Neuronal stem cell (in vitro differentiated cells): Measurements from ENCODE around the gene PSMG1.

Experiments used
- DNase-seq: peaks from one replicate; pipeline ENCODE4 v3.0.0-alpha.2; 2013; ENCODE audit warnings: low spot score
- H2AFZ ChIP-seq: one replicate; pipeline ENCODE4 v1.6.1; 2013; ENCODE audit warnings: mild to moderate bottlenecking, low read length, inconsistent platforms
- H2AK5ac ChIP-seq: 2 replicates; pipeline ENCODE4 v1.6.1; 2013; ENCODE audit warnings: low read depth, mild to moderate bottlenecking, inconsistent platforms, low read length, moderate library complexity, mixed read lengths
- H2BK120ac ChIP-seq: 2 replicates; pipeline ENCODE4 v1.6.1; 2013; ENCODE audit warnings: low read depth, mild to moderate bottlenecking, inconsistent platforms, low read length, moderate library complexity, mixed read lengths
- H2BK12ac ChIP-seq: one replicate; pipeline ENCODE4 v1.6.1; 2013; ENCODE audit warnings: low read length, inconsistent platforms
- H2BK15ac ChIP-seq: 2 replicates; pipeline ENCODE4 v1.6.1; 2013; ENCODE audit warnings: mild to moderate bottlenecking, low read length, inconsistent platforms, mixed read lengths
- H2BK5ac ChIP-seq: one replicate; pipeline ENCODE4 v1.6.1; 2013; ENCODE audit warnings: inconsistent platforms, mild to moderate bottlenecking, low read length, moderate library complexity
- H3K14ac ChIP-seq: one replicate; pipeline ENCODE4 v1.6.1; 2013; ENCODE audit warnings: low read length, inconsistent platforms
- H3K18ac ChIP-seq: 2 replicates; pipeline ENCODE4 v1.6.1; 2013; ENCODE audit warnings: low read length, inconsistent platforms
- H3K23ac ChIP-seq: 2 replicates; pipeline ENCODE4 v1.6.1; 2013; ENCODE audit warnings: low read depth, mild to moderate bottlenecking, mixed read lengths, low read length, inconsistent platforms; ENCODE audit not compliant: poor library complexity
- H3K27ac ChIP-seq: replicated peaks from 3 replicates; pipeline ENCODE4 v1.5.1; 2013; ENCODE audit warnings: low read length, inconsistent platforms
- H3K27me3 ChIP-seq, 3 experiments: 2 replicates each; pipeline ENCODE4 v1.6.1; 2013; ENCODE audit warnings: low read length in 3 of 3, mild to moderate bottlenecking in 2 of 3, inconsistent platforms in 1 of 3, low read depth in 1 of 3, mixed read lengths in 1 of 3, moderate library complexity in 1 of 3; ENCODE audit not compliant: control insufficient read depth in 3 of 3, insufficient read depth in 3 of 3
- H3K36me3 ChIP-seq, 2 donors: replicated peaks in 1 of 2; 2 replicates each; pipeline ENCODE4 v1.6.1; 2013; ENCODE audit warnings: low read length in 2 of 2; ENCODE audit not compliant: control insufficient read depth in 2 of 2, insufficient read depth in 2 of 2
- H3K4ac ChIP-seq: 2 replicates; pipeline ENCODE4 v1.6.1; 2013; ENCODE audit warnings: inconsistent platforms, mild to moderate bottlenecking, low read length, moderate library complexity
- H3K4me1 ChIP-seq, 2 donors: 1 replicate in 1 of 2; 2 replicates in 1 of 2; pipeline ENCODE4 v1.6.1; 2013; ENCODE audit warnings: low read length in 2 of 2, low read depth in 1 of 2; ENCODE audit not compliant: control insufficient read depth in 2 of 2, insufficient read depth in 1 of 2
- H3K4me2 ChIP-seq: one replicate; pipeline ENCODE4 v1.6.1; 2013; ENCODE audit warnings: mild to moderate bottlenecking, low read length, inconsistent platforms; ENCODE audit not compliant: insufficient read depth, poor library complexity, severe bottlenecking
- H3K4me3 ChIP-seq, 2 donors: 2 replicates each; pipeline ENCODE4 v1.5.1; 2013; ENCODE audit warnings: low read length in 2 of 2, mild to moderate bottlenecking in 2 of 2, inconsistent platforms in 1 of 2, moderate library complexity in 1 of 2
- H3K79me1 ChIP-seq: one replicate; pipeline ENCODE4 v1.6.1; 2013; ENCODE audit warnings: low read depth, mild to moderate bottlenecking, inconsistent platforms, low read length, moderate library complexity
- H3K9ac ChIP-seq: one replicate; pipeline ENCODE4 v1.6.1; 2013; ENCODE audit warnings: mild to moderate bottlenecking, low read depth, low read length, inconsistent platforms; ENCODE audit not compliant: poor library complexity
- H3K9me3 ChIP-seq, 2 donors: replicated peaks in 1 of 2; 2 replicates each; pipeline versions ENCODE3 to v1.6.1; 2013; ENCODE audit warnings: low read length in 2 of 2, mild to moderate bottlenecking in 2 of 2, inconsistent platforms in 1 of 2, low read depth in 1 of 2, mixed read lengths in 1 of 2, moderate library complexity in 1 of 2; ENCODE audit not compliant: control insufficient read depth in 2 of 2, insufficient read depth in 1 of 2
- H4K8ac ChIP-seq: one replicate; pipeline ENCODE4 v1.6.1; 2013; ENCODE audit warnings: low read depth, mild to moderate bottlenecking, inconsistent platforms, low read length, moderate library complexity
- H4K91ac ChIP-seq: one replicate; pipeline ENCODE4 v1.6.1; 2013; ENCODE audit warnings: low read length, low read depth, mild to moderate bottlenecking, inconsistent platforms; ENCODE audit not compliant: poor library complexity
- WGBS, 2 donors: extraction: QIAGEN DNeasy Blood & Tissue Kit; methylation state at CpG; one replicate each; pipeline ENCODE4 v1.1.7; 2013; ENCODE audit warnings: missing lambda C conversion rate in 2 of 2, mixed read lengths in 1 of 2; ENCODE audit not compliant: insufficient read length in 2 of 2, insufficient replicate concordance in 1 of 2; ENCODE audit errors: extremely low coverage in 2 of 2; 5-methylcytosine and 5-hydroxymethylcytosine counted together

PSMG1 gene

GRCh38 chr21:39188521-39189139 is 5.4 kb upstream of the PSMG1 start:
- Histone ChIP-seq H3K4ac (no peak overlapping the region), H3K9me3 (no peaks in the 10 kb centered on the region), H4K91ac (no peak overlapping the region), H2AFZ (no peak overlapping the region), H3K27me3 (no peaks in the 10 kb centered on the region), H3K4me3 (no peak overlapping the region), H2AK5ac (no peak overlapping the region), H2BK15ac (no peak overlapping the region), H2BK120ac (no peak overlapping the region), H3K79me1 (no peaks in the 10 kb centered on the region), H3K36me3 (peaks cover 0 to 31% of the 10 kb centered on the region in 2 donors), H3K18ac (no peak overlapping the region), H3K14ac (no peak overlapping the region), H2BK5ac (no peak overlapping the region), H2BK12ac (no peak overlapping the region), H3K23ac (no peak overlapping the region), H3K4me1 (peaks cover 0 to 4% of the 10 kb centered on the region in 2 donors), H4K8ac (no peak overlapping the region), H3K4me2 (no peak overlapping the region), H3K27ac (no peak overlapping the region), H3K9ac (no peak overlapping the region)
- no CpG with 5 or more reads among the region's 2 CpGs for WGBS, 2 donors
- DNase-seq: no peak

DNA sequence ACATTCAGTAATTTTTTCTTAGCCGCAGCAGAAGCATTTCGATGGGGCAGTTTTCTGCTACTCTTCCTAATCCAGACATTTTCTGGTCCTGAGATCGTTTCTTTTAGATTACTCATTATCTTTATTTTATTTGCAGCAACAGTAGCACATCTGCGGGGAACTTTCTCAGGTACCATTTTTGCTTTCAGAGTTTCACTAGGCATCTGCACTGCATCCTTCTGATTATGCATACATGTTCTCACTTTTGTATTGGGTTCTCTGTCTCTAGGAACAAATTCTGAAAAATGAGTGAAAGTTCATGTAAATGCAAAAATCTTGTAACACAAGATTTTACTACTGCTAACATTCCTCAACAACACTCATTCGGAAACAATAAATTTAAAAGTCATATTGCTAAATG is 3.9 kb upstream of the PSMG1 start:
- Histone ChIP-seq H3K14ac (no peak overlapping the region), H3K4ac (no peak overlapping the region), H2BK120ac (no peak overlapping the region), H3K4me2 (no peak overlapping the region), H2BK5ac (no peak overlapping the region), H3K27ac (no peak overlapping the region), H3K9ac (no peak overlapping the region), H3K4me3 (no peak overlapping the region), H3K18ac (no peak overlapping the region), H4K8ac (no peak overlapping the region), H2BK15ac (no peak overlapping the region), H2BK12ac (no peak overlapping the region), H3K4me1 (peaks cover 1 to 11% of the 10 kb centered on the region in 2 donors), H4K91ac (no peak overlapping the region), H2AK5ac (no peak overlapping the region), H3K23ac (no peak overlapping the region), H3K9me3 (no peaks in the 10 kb centered on the region), H3K79me1 (peaks cover 6% of the 10 kb centered on the region), H3K36me3 (peaks cover 0 to 16% of the 10 kb centered on the region in 2 donors), H3K27me3 (no peaks in the 10 kb centered on the region), H2AFZ (no peak overlapping the region)
- no peak for DNase-seq
- no CpG with 5 or more reads among the region's 5 CpGs for WGBS, 2 donors

- no peak overlapping the region for H2BK5ac ChIP-seq
- H4K8ac ChIP-seq: no peak overlapping the region
- H3K79me1 ChIP-seq: peaks cover 6% of the 10 kb centered on the region
- no peak overlapping the region for H2BK12ac ChIP-seq
- H2BK120ac ChIP-seq: no peak overlapping the region
- no peak overlapping the region for H2AFZ ChIP-seq
- no peak overlapping the region for H3K9ac ChIP-seq
- no peak overlapping the region for H2BK15ac ChIP-seq
- no peak overlapping the region for H3K23ac ChIP-seq
- H3K4me2 ChIP-seq: no peak overlapping the region
- peaks cover 1 to 14% of the 10 kb centered on the region in 2 donors for H3K4me1 ChIP-seq
- no peaks in the 10 kb centered on the region for H3K9me3 ChIP-seq
- no peak overlapping the region for H2AK5ac ChIP-seq
- H3K4ac ChIP-seq: no peak overlapping the region
- H3K14ac ChIP-seq: no peak overlapping the region
- H3K4me3 ChIP-seq: no peak overlapping the region
- no peak overlapping the region for H3K18ac ChIP-seq
- H3K27ac ChIP-seq: no peak overlapping the region
- H3K36me3 ChIP-seq: peaks cover 0 to 11% of the 10 kb centered on the region in 2 donors
- no peaks in the 10 kb centered on the region for H3K27me3 ChIP-seq
- H4K91ac ChIP-seq: no peak overlapping the region
- DNase-seq: no peak
These were observed 3.4 kb upstream of the PSMG1 start for GRCh38 chr21:39186676-39187075.

DNA sequence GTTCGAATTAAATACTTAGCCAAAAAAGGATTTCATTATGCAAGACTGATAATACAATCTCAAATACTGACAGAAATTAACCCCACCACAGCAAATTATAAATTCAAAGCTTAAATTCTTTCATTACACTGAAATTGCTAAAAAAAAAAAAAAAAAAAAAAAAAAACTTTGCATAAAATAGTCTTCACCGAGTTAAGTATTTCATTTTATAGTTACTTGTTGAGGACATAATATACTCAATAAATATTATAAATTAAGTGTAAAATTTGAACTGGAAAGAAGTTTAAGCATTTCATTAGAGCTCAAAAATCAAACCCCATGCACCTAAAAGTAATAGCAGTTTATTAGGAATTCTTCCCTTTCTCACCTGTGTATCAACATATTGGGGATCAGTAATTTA is 1.9 kb upstream of the PSMG1 start:
- Histone ChIP-seq H2AFZ (no peak overlapping the region), H2BK5ac (no peak overlapping the region), H2BK12ac (no peak overlapping the region), H3K14ac (no peak overlapping the region), H3K36me3 (peaks cover 0 to 13% of the 10 kb centered on the region in 2 donors), H2BK120ac (no peak overlapping the region), H3K23ac (no peak overlapping the region), H4K91ac (no peak overlapping the region), H3K27ac (no peak overlapping the region), H3K79me1 (peaks cover 6% of the 10 kb centered on the region), H3K4ac (no peak overlapping the region), H3K4me2 (no peak overlapping the region), H3K9ac (no peak overlapping the region), H2BK15ac (no peak overlapping the region), H3K9me3 (no peaks in the 10 kb centered on the region), H3K18ac (no peak overlapping the region), H3K4me3 (no peak overlapping the region), H4K8ac (no peak overlapping the region), H3K27me3 (no peaks in the 10 kb centered on the region), H3K4me1 (peaks cover 1 to 14% of the 10 kb centered on the region in 2 donors), H2AK5ac (no peak overlapping the region)
- WGBS, 2 donors: no CpG with 5 or more reads among the region's 2 CpGs
- no peak for DNase-seq
